ENCODE results near the gene TMEM117.

DNA sequence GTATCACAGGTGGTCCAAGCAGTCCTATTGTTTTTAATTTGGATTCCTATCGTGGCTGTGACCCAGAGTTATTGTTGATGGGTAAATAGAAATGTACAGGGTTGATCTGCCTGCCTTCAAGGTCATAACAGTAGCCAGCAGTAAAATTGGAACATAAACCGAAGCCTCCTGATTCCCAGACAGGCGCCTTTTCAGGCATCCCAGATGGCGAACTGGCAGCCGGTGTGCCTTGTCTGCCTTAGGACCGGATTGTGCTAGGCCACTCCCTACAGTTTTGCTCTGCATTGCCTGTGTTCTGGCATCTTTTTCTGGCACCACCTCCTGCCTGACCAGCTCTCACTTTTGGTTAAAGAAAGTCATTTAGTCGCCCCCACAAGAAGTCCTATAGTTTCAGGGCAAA, 22.2 kb downstream of the TMEM117 start:
- TF ChIP-seq, protein P1, sequence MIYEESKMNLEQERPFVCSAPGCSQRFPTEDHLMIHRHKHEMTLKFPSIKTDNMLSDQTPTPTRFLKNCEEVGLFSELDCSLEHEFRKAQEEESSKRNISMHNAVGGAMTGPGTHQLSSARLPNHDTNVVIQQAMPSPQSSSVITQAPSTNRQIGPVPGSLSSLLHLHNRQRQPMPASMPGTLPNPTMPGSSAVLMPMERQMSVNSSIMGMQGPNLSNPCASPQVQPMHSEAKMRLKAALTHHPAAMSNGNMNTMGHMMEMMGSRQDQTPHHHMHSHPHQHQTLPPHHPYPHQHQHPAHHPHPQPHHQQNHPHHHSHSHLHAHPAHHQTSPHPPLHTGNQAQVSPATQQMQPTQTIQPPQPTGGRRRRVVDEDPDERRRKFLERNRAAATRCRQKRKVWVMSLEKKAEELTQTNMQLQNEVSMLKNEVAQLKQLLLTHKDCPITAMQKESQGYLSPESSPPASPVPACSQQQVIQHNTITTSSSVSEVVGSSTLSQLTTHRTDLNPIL (CRISPR knock-in tag; IDR thresholded peaks at IDR 0.05; ENCODE audit: low read depth) = no peak
- TF ChIP-seq TOX (CRISPR knock-in tag; IDR thresholded peaks at IDR 0.05; ENCODE audit: borderline replicate concordance) = no peak
- TF ChIP-seq ZFP30 (CRISPR knock-in tag; IDR thresholded peaks at IDR 0.05) = no peak
- no peak for TF ChIP-seq TCF4 (CRISPR knock-in tag; IDR thresholded peaks at IDR 0.05; ENCODE audit: borderline replicate concordance)
- no peak for TF ChIP-seq GLIS3 (CRISPR knock-in tag; IDR thresholded peaks at IDR 0.05)
- TF ChIP-seq OSR1 (CRISPR knock-in tag; IDR thresholded peaks at IDR 0.05) = no peak
- TF ChIP-seq, protein P2, sequence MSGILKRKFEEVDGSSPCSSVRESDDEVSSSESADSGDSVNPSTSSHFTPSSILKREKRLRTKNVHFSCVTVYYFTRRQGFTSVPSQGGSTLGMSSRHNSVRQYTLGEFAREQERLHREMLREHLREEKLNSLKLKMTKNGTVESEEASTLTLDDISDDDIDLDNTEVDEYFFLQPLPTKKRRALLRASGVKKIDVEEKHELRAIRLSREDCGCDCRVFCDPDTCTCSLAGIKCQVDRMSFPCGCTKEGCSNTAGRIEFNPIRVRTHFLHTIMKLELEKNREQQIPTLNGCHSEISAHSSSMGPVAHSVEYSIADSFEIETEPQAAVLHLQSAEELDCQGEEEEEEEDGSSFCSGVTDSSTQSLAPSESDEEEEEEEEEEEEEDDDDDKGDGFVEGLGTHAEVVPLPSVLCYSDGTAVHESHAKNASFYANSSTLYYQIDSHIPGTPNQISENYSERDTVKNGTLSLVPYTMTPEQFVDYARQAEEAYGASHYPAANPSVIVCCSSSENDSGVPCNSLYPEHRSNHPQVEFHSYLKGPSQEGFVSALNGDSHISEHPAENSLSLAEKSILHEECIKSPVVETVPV (CRISPR knock-in tag; IDR thresholded peaks at IDR 0.05) = no peak
- TF ChIP-seq ARNTL (CRISPR knock-in tag; IDR thresholded peaks at IDR 0.05; ENCODE audit: borderline replicate concordance, low read depth) = no peak
- no peak for TF ChIP-seq ESRRG (CRISPR knock-in tag; IDR thresholded peaks at IDR 0.05)

Measured in SK-N-SH treated with all-trans-retinoic acid at 6 μM for 48 hours (cell line).